K562 (cell line): Measurements from ENCODE around the gene MYBPHL. TPM values are rescaled to one million over a fixed set of nuclear protein-coding genes. Genes with fewer than 3 reads are reported as not detected.

Experiments
- ATAC-seq: fragments of 200-7000 bp; cut with Tn5 transposase; 3 replicates; pipeline ENCODE4 v1.9.1; 2020; ENCODE audit warnings: moderate library complexity
- BruUV-seq: library from RNA; stranded (reverse); fragments of 400-500 nt; replicated peaks from 2 replicates; lab custom pipeline; 2021; lab: Mats Ljungman, UMichigan
- CTCF ChIA-PET: fragments of 300-600 bp; formaldehyde crosslinking; extraction: SDS; loops from one replicate; lab custom pipeline; 2021; ENCODE audit warnings: low intra/inter-chr PET ratio; lab: Yijun Ruan, JAX
- POLR2A ChIA-PET: fragments of 300-600, 350-650 bp; sonication (Branson Sonifier 250); formaldehyde crosslinking; extraction: SDS; loops from one replicate; lab custom pipeline; 2021; ENCODE audit warnings: antibody characterized with exemption, inconsistent platforms; lab: Yijun Ruan, JAX
- DNase-seq, 4 experiments: peaks; one replicate each; pipeline versions ENCODE4 v3.0.0 to v3.0.0-alpha.2; 2011 to 2018; ENCODE audit warnings: low spot score in 3 of 4, mixed read lengths in 3 of 4; ENCODE audit errors: extremely low read depth in 1 of 4
- FAIRE-seq: peaks from 2 replicates; lab custom pipeline; 2011; peaks lifted over from hg19 to GRCh38; lab: Jason Lieb, UNC
- H2AFZ ChIP-seq: 2 replicates; pipeline ENCODE4 v1.6.0; 2011; ENCODE audit warnings: low read depth, low read length, control low read depth, inconsistent platforms
- H3K27ac ChIP-seq: fragments of 200-600 bp; 3 replicates; pipeline ENCODE4 v1.8.0; 2011; ENCODE audit warnings: low read depth, mild to moderate bottlenecking, control low read depth, inconsistent platforms, low read length, moderate library complexity, mixed read lengths; ENCODE audit errors: extremely low read depth
- H3K27me3 ChIP-seq, 2 experiments: fragments of 300-600 bp in 1 of 2; 2 replicates in 1 of 2; 3 replicates in 1 of 2; pipeline versions ENCODE4 v1.6.0 to v1.8.0; 2011; ENCODE audit warnings: inconsistent platforms in 2 of 2, low read length in 2 of 2, mild to moderate bottlenecking in 1 of 2, mixed read lengths in 1 of 2, moderate library complexity in 1 of 2; ENCODE audit not compliant: control insufficient read depth in 2 of 2, insufficient read depth in 2 of 2
- H3K36me3 ChIP-seq: fragments of 300-600 bp; 3 replicates; pipeline ENCODE4 v1.8.0; 2011; ENCODE audit warnings: mild to moderate bottlenecking, low read length, inconsistent platforms; ENCODE audit not compliant: control insufficient read depth, insufficient read depth
- H3K4me1 ChIP-seq, 2 experiments: fragments of 200-600 bp in 1 of 2; replicated peaks in 1 of 2; 2 replicates in 1 of 2; 3 replicates in 1 of 2; pipeline versions ENCODE4 v1.5.1 to v1.8.0; 2011; ENCODE audit warnings: inconsistent platforms in 2 of 2, low read length in 2 of 2, mild to moderate bottlenecking in 1 of 2, mixed read lengths in 1 of 2, moderate library complexity in 1 of 2; ENCODE audit not compliant: control insufficient read depth in 2 of 2, insufficient read depth in 2 of 2
- H3K4me2 ChIP-seq: 2 replicates; pipeline ENCODE4 v1.6.1; 2011; ENCODE audit warnings: low read length, control low read depth, inconsistent platforms, mixed read lengths; ENCODE audit not compliant: insufficient read depth
- H3K4me3 ChIP-seq: fragments of 200-600 bp; sonication (generic), shearing (Covaris generic); 2 replicates; pipeline ENCODE4 v1.5.1; 2016; ENCODE audit warnings: control low read depth, inconsistent platforms
- H3K79me2 ChIP-seq: fragments of 200-600 bp; 3 replicates; pipeline ENCODE4 v1.8.0; 2011; ENCODE audit warnings: low read length, inconsistent platforms; ENCODE audit not compliant: control insufficient read depth, insufficient read depth
- H3K9ac ChIP-seq, 2 experiments: 2 replicates each; pipeline versions ENCODE4 v1.6.0 to v1.6.1; 2011; ENCODE audit warnings: low read depth in 2 of 2, low read length in 2 of 2, control low read depth in 1 of 2, inconsistent platforms in 1 of 2, mild to moderate bottlenecking in 1 of 2, mixed read lengths in 1 of 2; ENCODE audit not compliant: insufficient read depth in 1 of 2
- H3K9me1 ChIP-seq: one replicate; pipeline ENCODE4 v1.6.0; 2011; ENCODE audit warnings: inconsistent platforms, mild to moderate bottlenecking, low read length, moderate library complexity; ENCODE audit not compliant: control insufficient read depth, insufficient read depth
- H3K9me3 ChIP-seq: replicated peaks from 2 replicates; pipeline ENCODE4 v1.5.1; 2011; ENCODE audit warnings: low read depth, low read length, inconsistent platforms; ENCODE audit not compliant: control insufficient read depth, insufficient read depth
- H4K20me1 ChIP-seq: replicated peaks from 2 replicates; pipeline ENCODE4 v1.6.1; 2011; ENCODE audit warnings: low read length, inconsistent platforms, mixed read lengths; ENCODE audit not compliant: control insufficient read depth, insufficient read depth
- EHMT2 ChIP-seq: fragments of 450-650 bp; IDR thresholded peaks from 2 replicates; pipeline ENCODE4 v1.6.1; 2018; ENCODE audit warnings: antibody characterized with exemption
- NFIC ChIP-seq: fragments of 450-650 bp; IDR thresholded peaks from 2 replicates; pipeline ENCODE4 v1.6.1; 2017; ENCODE audit warnings: mild to moderate bottlenecking, inconsistent platforms
- POLR2G ChIP-seq: fragments of 200-400 bp; formaldehyde crosslinking; IDR thresholded peaks from 2 replicates; pipeline ENCODE4 v1.6.1; 2017; ENCODE audit warnings: low read depth, mild to moderate bottlenecking, antibody characterized with exemption, low read length, moderate library complexity
- RBFOX2 ChIP-seq: fragments of 200-400 bp; formaldehyde crosslinking; IDR thresholded peaks from 2 replicates; pipeline ENCODE4 v1.6.1; 2017; ENCODE audit warnings: low read depth, mild to moderate bottlenecking, low read length, moderate library complexity
- TSC22D4 ChIP-seq: fragments of 450-650 bp; IDR thresholded peaks from 2 replicates; pipeline ENCODE4 v1.6.1; 2016; ENCODE audit warnings: missing genetic modification characterization, missing biosample characterization, control low read depth
- ZNF224 ChIP-seq: sonication (generic); formaldehyde crosslinking; IDR thresholded peaks from 2 replicates; pipeline ENCODE4 v1.8.0; 2022; ENCODE audit warnings: mild to moderate bottlenecking, missing genetic modification reagents
- ZNF41 ChIP-seq: fragments of 250-450 bp; sonication (Bioruptor Pico); conservative IDR thresholded peaks from 2 replicates; pipeline ENCODE4 v1.4.0; 2020; ENCODE audit warnings: mild to moderate bottlenecking
- ZNF584 ChIP-seq: fragments of 200-800 bp; sonication (Bioruptor generic); IDR thresholded peaks from 2 replicates; pipeline ENCODE4 v1.6.1; 2016; ENCODE audit warnings: low read depth, mild to moderate bottlenecking, missing genetic modification characterization, missing compliant biosample characterization
- WGBS: fragments of 100-300 bp; shearing (Covaris generic); methylation state at CpG from one replicate; pipeline ENCODE4 v1.1.6; 2016; ENCODE audit warnings: low coverage, mixed read lengths; ENCODE audit not compliant: insufficient coverage; ENCODE audit errors: missing lambda C conversion rate; 5-methylcytosine and 5-hydroxymethylcytosine counted together
- in situ Hi-C: fragments of 300-500 bp; cut with MboI; formaldehyde crosslinking; loops from 4 replicates; pipeline ENCODE4 v1.15.0; 2018; ENCODE audit warnings: inconsistent platforms, mixed read lengths
- intact Hi-C: fragments of 100-400 bp; cut with micrococcal nuclease; formaldehyde crosslinking; loops from 2 replicates; pipeline ENCODE4 v1.14.2; 2022
- polyA plus RNA-seq, 8 experiments: library from polyadenylated mRNA; depleted of rRNA in 4 of 8; stranded (reverse) in 5 of 8; unstranded in 3 of 8; fragments of >200 nt; fragmentation: Nextera tagmentation in 2 of 8; fragmentation: Illumina TruSeq in 1 of 8; extraction: Ambion mirVana in 2 of 8; extraction: Trizol in 1 of 8; gene quantifications; 2 replicates each; pipeline versions ENCODE4 v1.2.1 to v1.2.3, GENCODE V29; 2011 to 2014; ENCODE audit warnings: inconsistent platforms in 1 of 8, missing spikeins in 1 of 8
- total RNA-seq, 7 experiments: library from RNA; depleted of rRNA in 6 of 7; stranded (reverse); fragments of >200 nt in 6 of 7; fragmentation: Illumina TruSeq in 2 of 7; extraction: Trizol in 2 of 7; gene quantifications; 2 replicates each; pipeline versions ENCODE4 v1.2.1 to v1.2.3, GENCODE V29; 2011 to 2021; ENCODE audit warnings: low replicate concordance in 1 of 7
- TF ChIP-seq, protein P1 (sequence below): sonication (generic); formaldehyde crosslinking; IDR thresholded peaks from 2 replicates; pipeline ENCODE4 v1.8.1; 2023; ENCODE audit warnings: mild to moderate bottlenecking, missing genetic modification reagents
- TF ChIP-seq, protein P2 (sequence below): fragments of 150-350 bp; conservative IDR thresholded peaks from 2 replicates; pipeline ENCODE4 v1.6.1; 2014; ENCODE audit warnings: low read length
- TF ChIP-seq, protein P3 (sequence below): sonication (generic); formaldehyde crosslinking; IDR thresholded peaks from 2 replicates; pipeline ENCODE4 v1.9.0; 2022; ENCODE audit warnings: mild to moderate bottlenecking, missing genetic modification reagents

Gene MYBPHL
- total and polyA plus RNA-seq, 9 of the 15 experiments (the other 6 are each of a cell fraction or from before 2014, with no cell fraction given) = 0.20 to 1.9 (median 0.33) TPM

DNA sequence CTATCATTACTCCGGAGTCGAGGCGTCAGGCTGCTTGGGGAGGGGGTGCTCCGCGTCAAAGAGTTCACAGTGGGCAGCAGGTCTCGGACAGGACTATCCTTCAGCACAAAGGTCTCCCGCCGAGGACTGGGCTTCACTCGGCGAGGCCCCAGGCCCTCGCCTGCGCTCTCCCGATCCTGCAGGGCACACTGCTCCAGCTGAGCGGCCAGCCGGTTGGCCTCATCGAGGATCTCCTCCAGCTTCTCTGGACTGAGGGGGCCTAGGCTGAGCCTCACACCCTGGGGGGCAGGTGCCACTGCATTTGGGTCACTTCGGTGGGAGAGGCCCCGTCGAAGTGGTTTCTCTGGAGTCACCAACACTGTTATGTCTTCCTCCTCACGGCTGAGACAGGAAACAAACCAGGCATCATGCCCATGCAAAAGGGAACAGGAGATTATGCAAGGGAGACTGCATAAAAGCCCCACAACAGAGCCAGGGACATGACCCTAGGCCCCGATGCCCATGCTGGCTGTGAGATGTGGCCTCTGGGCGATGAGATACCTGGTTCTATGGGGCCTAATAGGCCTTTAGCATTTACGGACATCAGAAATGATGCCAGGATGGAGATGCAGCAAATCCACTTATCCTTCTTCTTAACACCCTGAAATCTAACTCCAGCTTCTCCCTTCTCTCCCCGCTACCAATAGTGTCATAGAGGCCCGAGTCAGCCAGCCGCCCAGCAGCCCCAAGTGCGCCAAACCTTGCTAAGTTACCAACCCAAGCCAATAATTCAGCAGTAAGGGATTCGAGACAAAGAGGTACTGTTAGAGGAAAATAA, 24.9 kb downstream of the MYBPHL start:
- H3K27ac ChIP-seq = peak overlapping the region; percentile 97; the same call in 2 of the 3 replicates
- in situ Hi-C loops = no loop called here

More for the DNA sequence above, 24.9 kb downstream of the MYBPHL start:
- Histone ChIP-seq H3K4me1 (peaks cover 41 to 47% of the 10 kb centered on the region in 2 experiments), H2AFZ (peak overlapping the region; percentile 95; the same call in 1 of the 2 replicates), H3K4me3 (peak overlapping the region; percentile 68), H3K9me3 (no peaks in the 10 kb centered on the region), H3K79me2 (peaks cover 28% of the 10 kb centered on the region), H3K9ac (peak overlapping the region; percentile 90 to 94), H3K4me2 (peak overlapping the region; percentile 99), H3K9me1 (no peaks in the 10 kb centered on the region), H3K27me3 (no peaks in the 10 kb centered on the region), H3K36me3 (peaks cover 37% of the 10 kb centered on the region; the same call in 2 of the 3 replicates), H4K20me1 (peaks cover 4% of the 10 kb centered on the region; the same call in 1 of the 2 replicates)
- CTCF ChIA-PET = no interaction called here
- intact Hi-C loops = loop anchor here (2.0 kb wide), 1 partner anchor 117 kb away; no protein-coding TSS in a partner anchor
- WGBS = 81% methylated on average over 27 of the region's 28 CpGs
- FAIRE-seq (no peak), ATAC-seq (no peak), DNase-seq (peak in 1 of 4 experiments; percentile 33)
- no TSS peak for BruUV-seq
- TF ChIP-seq, protein P1, sequence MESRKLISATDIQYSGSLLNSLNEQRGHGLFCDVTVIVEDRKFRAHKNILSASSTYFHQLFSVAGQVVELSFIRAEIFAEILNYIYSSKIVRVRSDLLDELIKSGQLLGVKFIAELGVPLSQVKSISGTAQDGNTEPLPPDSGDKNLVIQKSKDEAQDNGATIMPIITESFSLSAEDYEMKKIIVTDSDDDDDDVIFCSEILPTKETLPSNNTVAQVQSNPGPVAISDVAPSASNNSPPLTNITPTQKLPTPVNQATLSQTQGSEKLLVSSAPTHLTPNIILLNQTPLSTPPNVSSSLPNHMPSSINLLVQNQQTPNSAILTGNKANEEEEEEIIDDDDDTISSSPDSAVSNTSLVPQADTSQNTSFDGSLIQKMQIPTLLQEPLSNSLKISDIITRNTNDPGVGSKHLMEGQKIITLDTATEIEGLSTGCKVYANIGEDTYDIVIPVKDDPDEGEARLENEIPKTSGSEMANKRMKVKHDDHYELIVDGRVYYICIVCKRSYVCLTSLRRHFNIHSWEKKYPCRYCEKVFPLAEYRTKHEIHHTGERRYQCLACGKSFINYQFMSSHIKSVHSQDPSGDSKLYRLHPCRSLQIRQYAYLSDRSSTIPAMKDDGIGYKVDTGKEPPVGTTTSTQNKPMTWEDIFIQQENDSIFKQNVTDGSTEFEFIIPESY = peak; percentile 94
- no peak for TF ChIP-seq ZNF584
- TF ChIP-seq NFIC = 0 out of 2 replicates have a peak, but pooled peaks have one; percentile 12
- peak; percentile 52; the same call in 1 of the 2 replicates for TF ChIP-seq POLR2G
- TF ChIP-seq RBFOX2 = peak; percentile 60; the same call in 1 of the 2 replicates
- TF ChIP-seq, protein P2, sequence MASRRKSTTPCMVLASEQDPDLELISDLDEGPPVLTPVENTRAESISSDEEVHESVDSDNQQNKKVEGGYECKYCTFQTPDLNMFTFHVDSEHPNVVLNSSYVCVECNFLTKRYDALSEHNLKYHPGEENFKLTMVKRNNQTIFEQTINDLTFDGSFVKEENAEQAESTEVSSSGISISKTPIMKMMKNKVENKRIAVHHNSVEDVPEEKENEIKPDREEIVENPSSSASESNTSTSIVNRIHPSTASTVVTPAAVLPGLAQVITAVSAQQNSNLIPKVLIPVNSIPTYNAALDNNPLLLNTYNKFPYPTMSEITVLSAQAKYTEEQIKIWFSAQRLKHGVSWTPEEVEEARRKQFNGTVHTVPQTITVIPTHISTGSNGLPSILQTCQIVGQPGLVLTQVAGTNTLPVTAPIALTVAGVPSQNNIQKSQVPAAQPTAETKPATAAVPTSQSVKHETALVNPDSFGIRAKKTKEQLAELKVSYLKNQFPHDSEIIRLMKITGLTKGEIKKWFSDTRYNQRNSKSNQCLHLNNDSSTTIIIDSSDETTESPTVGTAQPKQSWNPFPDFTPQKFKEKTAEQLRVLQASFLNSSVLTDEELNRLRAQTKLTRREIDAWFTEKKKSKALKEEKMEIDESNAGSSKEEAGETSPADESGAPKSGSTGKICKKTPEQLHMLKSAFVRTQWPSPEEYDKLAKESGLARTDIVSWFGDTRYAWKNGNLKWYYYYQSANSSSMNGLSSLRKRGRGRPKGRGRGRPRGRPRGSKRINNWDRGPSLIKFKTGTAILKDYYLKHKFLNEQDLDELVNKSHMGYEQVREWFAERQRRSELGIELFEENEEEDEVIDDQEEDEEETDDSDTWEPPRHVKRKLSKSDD = no peak
- TF ChIP-seq, protein P3, sequence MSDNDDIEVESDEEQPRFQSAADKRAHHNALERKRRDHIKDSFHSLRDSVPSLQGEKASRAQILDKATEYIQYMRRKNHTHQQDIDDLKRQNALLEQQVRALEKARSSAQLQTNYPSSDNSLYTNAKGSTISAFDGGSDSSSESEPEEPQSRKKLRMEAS (CRISPR knock-in tag) = 0 out of 2 replicates have a peak, but pooled peaks have one; percentile 26
- TF ChIP-seq ZNF224 (CRISPR knock-in tag) = no peak
- no peak for TF ChIP-seq ZNF41 (CRISPR knock-in tag)
- TF ChIP-seq TSC22D4 (tag) = no peak
- no peak for TF ChIP-seq EHMT2
- POLR2A ChIA-PET = interaction anchor here (0.5 to 1.9 kb wide), 14 partner anchors 14 to 117 kb away, joined by 3 to 16 read pairs (median 3); partner anchors contain the start of gene SORT1
